Measurements from ENCODE around the gene WNT9B.

The WNT9B gene

GRCh38 chr17:46832331-46832821 is 19.0 kb upstream of the WNT9B start:
- no peak for TF ChIP-seq CTCF (IDR thresholded peaks at IDR 0.05; ENCODE audit: control extremely low read depth, extremely low read depth, low read depth, missing control alignments)
- no peak for DNase-seq (ENCODE audit: extremely low spot score)
- ChIA-PET POLR2A (no interaction called here), CTCF (interaction anchor here (1.7 to 2.1 kb wide), 2 partner anchors 9 to 10 kb away, joined by 5 to 7 read pairs; no protein-coding TSS in a partner anchor)

- ChIA-PET CTCF (interaction anchor here (2.1 kb wide), 1 partner anchor 9 kb away, joined by 7 read pairs; no protein-coding TSS in a partner anchor), POLR2A (no interaction called here)
- TF ChIP-seq CTCF (IDR thresholded peaks at IDR 0.05; ENCODE audit: control extremely low read depth, extremely low read depth, low read depth, missing control alignments): no peak
- DNase-seq (ENCODE audit: extremely low spot score): no peak
Measured at GRCh38 chr17:46832945-46833839, 18.2 kb upstream of the WNT9B start.

DNA sequence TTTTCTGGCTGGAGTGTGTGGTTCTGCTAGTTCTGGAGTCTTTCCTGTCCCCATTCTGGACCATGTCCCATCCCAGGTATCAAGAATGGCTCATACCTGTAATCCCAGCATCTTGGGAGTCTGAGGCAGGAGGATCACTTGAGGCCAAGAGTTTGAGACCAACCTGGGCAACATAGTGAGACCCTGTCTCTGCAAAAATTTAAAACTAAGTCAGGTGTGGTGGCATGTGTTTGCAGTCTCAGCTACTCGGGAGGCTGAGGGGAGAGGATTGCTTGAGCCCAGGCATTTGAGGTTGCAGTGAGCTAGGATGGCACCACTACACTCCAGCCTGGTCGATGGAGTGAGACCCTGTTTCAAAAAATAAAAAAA is 17.6 kb upstream of the WNT9B start:
- POLR2A ChIA-PET: no interaction called here
- no peak for TF ChIP-seq CTCF (IDR thresholded peaks at IDR 0.05; ENCODE audit: control extremely low read depth, extremely low read depth, low read depth, missing control alignments)
- no peak for DNase-seq (ENCODE audit: extremely low spot score)
- CTCF ChIA-PET: interaction anchor here (2.1 kb wide), 1 partner anchor 9 kb away, joined by 7 read pairs; no protein-coding TSS in a partner anchor

DNA sequence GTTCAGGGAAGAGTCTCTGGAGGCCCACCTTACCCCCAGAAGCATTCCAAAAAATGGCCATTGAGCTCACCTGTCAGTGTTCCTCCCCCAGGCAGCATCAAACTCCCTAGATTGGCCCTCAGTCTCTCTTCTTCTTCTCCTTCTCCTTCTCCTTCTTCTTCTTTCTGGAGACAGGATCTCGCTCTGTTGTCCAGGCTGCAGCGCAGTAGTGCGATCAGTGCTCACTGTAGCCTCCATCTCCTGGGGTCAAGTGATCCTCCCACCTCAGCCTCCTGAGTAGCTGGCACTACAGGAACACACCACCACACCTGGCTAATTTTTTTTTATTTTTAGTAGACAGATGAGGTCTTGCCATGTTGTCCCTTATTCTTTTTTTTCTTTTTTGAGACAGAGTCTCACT is 16.5 kb upstream of the WNT9B start:
- POLR2A ChIA-PET: interaction anchor here (0.6 kb wide), 1 partner anchor 24 kb away, joined by 4 read pairs; no protein-coding TSS in a partner anchor
- no peak for TF ChIP-seq CTCF (IDR thresholded peaks at IDR 0.05; ENCODE audit: control extremely low read depth, extremely low read depth, low read depth, missing control alignments)
- DNase-seq (ENCODE audit: extremely low spot score): no peak
- CTCF ChIA-PET: interaction anchor here (0.6 to 3.1 kb wide), 13 partner anchors 8 to 86 kb away, joined by 3 to 22 read pairs (median 4); no protein-coding TSS in a partner anchor

- TF ChIP-seq CTCF (IDR thresholded peaks at IDR 0.05; ENCODE audit: control extremely low read depth, extremely low read depth, low read depth, missing control alignments): no peak
- ChIA-PET CTCF (interaction anchor here (1.3 to 3.1 kb wide), 8 partner anchors 10 to 155 kb away, joined by 3 to 22 read pairs (median 5); no protein-coding TSS in a partner anchor), POLR2A (no interaction called here)
- no peak for DNase-seq (ENCODE audit: extremely low spot score)
Measured at GRCh38 chr17:46836500-46836899, 14.9 kb upstream of the WNT9B start.

DNA sequence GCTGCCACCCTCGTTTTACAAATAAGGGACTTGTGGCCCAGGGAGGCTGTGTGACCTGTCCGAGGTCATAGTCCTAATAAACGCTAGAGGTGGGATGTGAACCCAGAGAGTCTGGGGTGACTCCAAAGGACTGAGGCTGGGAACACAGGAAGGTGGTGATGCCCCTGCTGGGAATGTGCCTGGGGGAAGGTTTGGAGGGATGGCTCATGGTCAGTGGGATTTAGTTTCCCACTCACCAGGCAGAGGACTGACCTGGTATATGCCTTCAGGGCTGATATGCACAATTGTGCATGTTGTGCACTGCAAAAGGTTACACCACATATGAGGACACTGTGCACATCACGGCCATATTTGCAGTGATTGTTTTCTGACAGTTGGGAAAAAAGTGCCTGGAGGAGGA is 13.9 kb upstream of the WNT9B start:
- CTCF ChIA-PET: no interaction called here
- POLR2A ChIA-PET: no interaction called here
- no peak for DNase-seq (ENCODE audit: extremely low spot score)
- no peak for TF ChIP-seq CTCF (IDR thresholded peaks at IDR 0.05; ENCODE audit: control extremely low read depth, extremely low read depth, low read depth, missing control alignments)

Measured in GM10248 (cell line).